ACHN (cell line): ENCODE data around the gene UBTF.
A peak's percentile ranks its signal among the peaks of the same experiment; 100 is the strongest.

Experiments
- DNase-seq: peaks from one replicate; pipeline ENCODE4 v3.0.0-alpha.2; 2015
- in situ Hi-C: cut with HindIII; loops from 2 replicates; pipeline ENCODE4 v1.10.0; 2017; ENCODE audit warnings: low sequenced_read_pairs, low pct_ligation_motif_present, low pct_unique_long_range_greater_than_20kb

Gene UBTF

GRCh38 chr17:44218344-44219107 is 949 bp downstream of the UBTF start:
- DNase-seq: peak; percentile 93
- in situ Hi-C loops: no loop called here

- DNase-seq: no peak
- in situ Hi-C loops: no loop called here
Measured at GRCh38 chr17:44217738-44218343, 1.6 kb downstream of the UBTF start.

- in situ Hi-C loops: no loop called here
- DNase-seq: no peak
Measured at GRCh38 chr17:44216694-44217093, 2.8 kb downstream of the UBTF start.

- no peak for DNase-seq
- in situ Hi-C loops: no loop called here
Measured at GRCh38 chr17:44216173-44216572, 3.3 kb downstream of the UBTF start.

- DNase-seq: no peak
- in situ Hi-C loops: no loop called here
Measured at GRCh38 chr17:44214896-44215295, 4.6 kb downstream of the UBTF start.

- no peak for DNase-seq
- in situ Hi-C loops: no loop called here
Measured at GRCh38 chr17:44214230-44214494, 5.3 kb downstream of the UBTF start.

- in situ Hi-C loops: no loop called here
- DNase-seq: no peak
Measured at GRCh38 chr17:44213403-44214229, 5.9 kb downstream of the UBTF start.

GRCh38 chr17:44212507-44213402 is 6.7 kb downstream of the UBTF start:
- in situ Hi-C loops: no loop called here
- no peak for DNase-seq

GRCh38 chr17:44211281-44212265 is 7.9 kb downstream of the UBTF start:
- DNase-seq: no peak
- in situ Hi-C loops: no loop called here

GRCh38 chr17:44210342-44211192 is 8.9 kb downstream of the UBTF start:
- peak; percentile 88 for DNase-seq
- in situ Hi-C loops: no loop called here

GRCh38 chr17:44209786-44210341 is 9.6 kb downstream of the UBTF start:
- no peak for DNase-seq
- in situ Hi-C loops: loop anchor here (10.0 kb wide), 1 partner anchor 115 kb away; the partner anchor contains the start of gene SLC25A39

GRCh38 chr17:44207743-44208142 is 11.7 kb downstream of the UBTF start:
- in situ Hi-C loops: loop anchor here (10.0 kb wide), 1 partner anchor 117 kb away; the partner anchor contains the start of gene SLC25A39
- DNase-seq: no peak

- in situ Hi-C loops: loop anchor here (10.0 kb wide), 1 partner anchor 117 kb away; the partner anchor contains the start of gene SLC25A39
- no peak for DNase-seq
Measured at GRCh38 chr17:44207319-44207718, 12.2 kb downstream of the UBTF start.

- in situ Hi-C loops: loop anchor here (10.0 kb wide), 1 partner anchor 118 kb away; the partner anchor contains the start of gene SLC25A39
- no peak for DNase-seq
Measured at GRCh38 chr17:44206825-44207155, 12.7 kb downstream of the UBTF start.

- DNase-seq: peak; percentile 30
- in situ Hi-C loops: loop anchor here (10.0 kb wide), 1 partner anchor 119 kb away; the partner anchor contains the start of gene SLC25A39
Measured at GRCh38 chr17:44205962-44206824, 13.3 kb downstream of the UBTF start.
